MM.1S (cell line): ENCODE results near the gene URB1.

ENCODE experiments used
- DNase-seq: peaks from one replicate; pipeline ENCODE4 v3.0.0-alpha.2; 2015
- H2AFZ ChIP-seq: fragments of 300-600 bp; sonication (generic); 2 replicates; pipeline ENCODE4 v1.6.0; 2016; ENCODE audit warnings: antibody characterized with exemption, low read length
- H3F3A ChIP-seq: fragments of 300-600 bp; sonication (generic); 2 replicates; pipeline ENCODE4 v1.6.1; 2016; ENCODE audit warnings: mild to moderate bottlenecking, antibody characterized with exemption, low read length, moderate library complexity, mixed read lengths; ENCODE audit not compliant: insufficient read depth
- H3K27ac ChIP-seq: fragments of 300-600 bp; sonication (generic); 2 replicates; pipeline ENCODE4 v1.5.1; 2016; ENCODE audit warnings: mild to moderate bottlenecking, low read length
- H3K27me3 ChIP-seq: fragments of 300-600 bp; sonication (generic); replicated peaks from 2 replicates; pipeline ENCODE4 v1.6.0; 2016; ENCODE audit warnings: low read length; ENCODE audit not compliant: insufficient read depth
- H3K36me3 ChIP-seq: fragments of 300-600 bp; sonication (generic); replicated peaks from 2 replicates; pipeline ENCODE4 v1.6.1; 2016; ENCODE audit warnings: mild to moderate bottlenecking, low read length, mixed read lengths; ENCODE audit not compliant: insufficient read depth
- H3K4me1 ChIP-seq: fragments of 300-600 bp; sonication (generic); 2 replicates; pipeline ENCODE4 v1.6.1; 2016; ENCODE audit warnings: low read length, mixed read lengths
- H3K4me2 ChIP-seq: fragments of 300-600 bp; sonication (generic); 2 replicates; pipeline ENCODE4 v1.6.0; 2016; ENCODE audit warnings: low read depth, low read length
- H3K4me3 ChIP-seq: fragments of 300-600 bp; sonication (generic); 2 replicates; pipeline ENCODE4 v1.5.1; 2016; ENCODE audit warnings: low read length, mixed read lengths
- H3K79me2 ChIP-seq: fragments of 300-600 bp; sonication (generic); 2 replicates; pipeline ENCODE4 v1.6.1; 2016; ENCODE audit warnings: mixed run types, low read length, mixed read lengths
- H3K9ac ChIP-seq: fragments of 300-600 bp; sonication (generic); 2 replicates; pipeline ENCODE4 v1.6.1; 2016; ENCODE audit warnings: low read length, mixed read lengths
- H3K9me2 ChIP-seq: fragments of 300-600 bp; sonication (generic); replicated peaks from 2 replicates; pipeline ENCODE4 v1.6.1; 2016; ENCODE audit warnings: mild to moderate bottlenecking, low read length, mixed read lengths; ENCODE audit not compliant: insufficient read depth
- H3K9me3 ChIP-seq: fragments of 300-600 bp; sonication (generic); replicated peaks from 2 replicates; pipeline ENCODE4 v1.6.1; 2016; ENCODE audit warnings: mild to moderate bottlenecking, low read length, mixed read lengths; ENCODE audit not compliant: insufficient read depth
- H4K20me1 ChIP-seq: fragments of 300-600 bp; sonication (generic); 2 replicates; pipeline ENCODE4 v1.6.1; 2016; ENCODE audit warnings: mild to moderate bottlenecking, low read length, moderate library complexity, mixed read lengths; ENCODE audit not compliant: insufficient read depth
- CTCF ChIP-seq: fragments of 300-600 bp; sonication (generic); IDR thresholded peaks from 2 replicates; pipeline ENCODE4 v1.5.1; 2016; ENCODE audit warnings: antibody characterized with exemption, low read length, mixed read lengths
- EZH2 ChIP-seq: fragments of 300-600 bp; sonication (generic); optimal IDR thresholded peaks from 2 replicates; pipeline ENCODE3; 2017; ENCODE audit warnings: low read depth, mild to moderate bottlenecking, antibody characterized with exemption, low read length, mixed read lengths
- EZH2phosphoT487 ChIP-seq: fragments of 300-600 bp; sonication (generic); IDR thresholded peaks from 2 replicates; pipeline ENCODE4 v1.6.1; 2018; ENCODE audit warnings: antibody characterized with exemption, low read length

URB1 gene

GRCh38 chr21:32427958-32428623 lies 35.3 kb upstream of the URB1 start:
- no peak for DNase-seq
- H3F3A ChIP-seq, result no peaks in the 10 kb centered on the region
- H2AFZ ChIP-seq, result no peak overlapping the region
- no peaks in the 10 kb centered on the region for H3K9me3 ChIP-seq
- H3K27ac ChIP-seq, result no peak overlapping the region
- H4K20me1 ChIP-seq, result no peaks in the 10 kb centered on the region
- H3K9me2 ChIP-seq, result no peaks in the 10 kb centered on the region
- no peak overlapping the region for H3K4me3 ChIP-seq
- no peaks in the 10 kb centered on the region for H3K36me3 ChIP-seq
- no peak for TF ChIP-seq EZH2phosphoT487
- TF ChIP-seq CTCF, result no peak
- no peaks in the 10 kb centered on the region for H3K4me1 ChIP-seq
- H3K27me3 ChIP-seq, result no peaks in the 10 kb centered on the region
- no peak overlapping the region for H3K4me2 ChIP-seq
- no peaks in the 10 kb centered on the region for H3K79me2 ChIP-seq
- H3K9ac ChIP-seq, result no peak overlapping the region

GRCh38 chr21:32426592-32427051 lies 33.8 kb upstream of the URB1 start:
- Histone ChIP-seq H3K79me2 (no peaks in the 10 kb centered on the region), H3K27ac (no peak overlapping the region), H3K4me2 (no peak overlapping the region), H2AFZ (no peak overlapping the region), H3K4me3 (no peak overlapping the region), H3K9me3 (no peaks in the 10 kb centered on the region), H3K9ac (no peak overlapping the region), H3K4me1 (no peaks in the 10 kb centered on the region), H3K9me2 (no peaks in the 10 kb centered on the region), H3F3A (no peaks in the 10 kb centered on the region), H3K36me3 (no peaks in the 10 kb centered on the region), H3K27me3 (no peaks in the 10 kb centered on the region), H4K20me1 (no peaks in the 10 kb centered on the region)
- TF ChIP-seq EZH2phosphoT487 (no peak), CTCF (no peak), EZH2 (no peak)
- DNase-seq, result no peak

GRCh38 chr21:32426066-32426465 lies 33.3 kb upstream of the URB1 start:
- H3K9ac ChIP-seq, result no peak overlapping the region
- H3K36me3 ChIP-seq, result no peaks in the 10 kb centered on the region
- H3K4me1 ChIP-seq, result no peaks in the 10 kb centered on the region
- no peaks in the 10 kb centered on the region for H3K9me2 ChIP-seq
- DNase-seq, result no peak
- no peaks in the 10 kb centered on the region for H4K20me1 ChIP-seq
- H3K27ac ChIP-seq, result no peak overlapping the region
- H3K4me3 ChIP-seq, result no peak overlapping the region
- no peak overlapping the region for H3K4me2 ChIP-seq
- no peaks in the 10 kb centered on the region for H3K9me3 ChIP-seq
- H2AFZ ChIP-seq, result no peak overlapping the region
- H3F3A ChIP-seq, result no peaks in the 10 kb centered on the region
- H3K79me2 ChIP-seq, result no peaks in the 10 kb centered on the region
- no peaks in the 10 kb centered on the region for H3K27me3 ChIP-seq
- TF ChIP-seq EZH2phosphoT487 (no peak), EZH2 (no peak)

GRCh38 chr21:32425628-32426027 lies 32.8 kb upstream of the URB1 start:
- H2AFZ ChIP-seq, result no peak overlapping the region
- no peak overlapping the region for H3K27ac ChIP-seq
- H3K9me2 ChIP-seq, result no peaks in the 10 kb centered on the region
- H3F3A ChIP-seq, result no peaks in the 10 kb centered on the region
- no peak overlapping the region for H3K9ac ChIP-seq
- no peaks in the 10 kb centered on the region for H3K36me3 ChIP-seq
- DNase-seq, result no peak
- H3K4me1 ChIP-seq, result no peaks in the 10 kb centered on the region
- H3K79me2 ChIP-seq, result no peaks in the 10 kb centered on the region
- no peak for TF ChIP-seq EZH2phosphoT487
- no peak for TF ChIP-seq CTCF
- TF ChIP-seq EZH2, result no peak
- no peaks in the 10 kb centered on the region for H4K20me1 ChIP-seq
- H3K9me3 ChIP-seq, result no peaks in the 10 kb centered on the region
- no peaks in the 10 kb centered on the region for H3K27me3 ChIP-seq
- H3K4me3 ChIP-seq, result no peak overlapping the region
- no peak overlapping the region for H3K4me2 ChIP-seq
